ENCODE data around the gene STK11IP. TPM values are rescaled to one million over a fixed set of nuclear protein-coding genes. Genes with fewer than 3 reads are reported as not detected.

Gene STK11IP
- total and polyA plus RNA-seq, 2 donors (not counting 1 experiment from before 2014, with no cell fraction given) = 46.8 to 55.6 TPM

GRCh38 chr2:219645631-219646527 is 48.2 kb downstream of the STK11IP start:
- ATAC-seq (ENCODE audit: low read depth) (no peak), DNase-seq (no peak)
- Mint-ChIP-seq H3K4me1 (peaks cover 15% of the 10 kb centered on the region), H3K27ac (no peak overlapping the region), H3K9me3 (ENCODE audit: insufficient read depth) (no peaks in the 10 kb centered on the region), H3K27me3 (peaks cover 48% of the 10 kb centered on the region), H3K4me3 (no peak overlapping the region)
- Histone ChIP-seq H3K27me3 (replicated peaks in 1 of 4; ENCODE audit: control extremely low read depth in 1 of 4, control insufficient read depth in 3 of 4, insufficient read depth in 4 of 4, low read length in 3 of 4) (peaks cover 0 to 52% (median 22%) of the 10 kb centered on the region in 4 experiments), H3K4me3 (ENCODE audit: control extremely low read depth in 1 of 5, extremely low read depth in 1 of 5, insufficient read depth in 1 of 5, low read depth in 2 of 5, low read length in 4 of 5) (no peak overlapping the region), H3K27ac (ENCODE audit: low read length in 2 of 2) (no peak overlapping the region), H2AFZ (ENCODE audit: insufficient read depth, low read depth, low read length, poor library complexity, severe bottlenecking) (no peak overlapping the region), H3K9me3 (ENCODE audit: control extremely low read depth in 1 of 3, control insufficient read depth in 2 of 3, insufficient read depth in 1 of 3, low read length in 2 of 3) (no peaks in the 10 kb centered on the region), H3K79me2 (ENCODE audit: control insufficient read depth, insufficient read depth, low read length) (no peaks in the 10 kb centered on the region), H3K4me2 (replicated peaks; ENCODE audit: low read depth, low read length, poor library complexity, severe bottlenecking) (no peak overlapping the region), H3K4me1 (ENCODE audit: control insufficient read depth in 2 of 2, insufficient read depth in 2 of 2, low read length in 2 of 2) (peaks cover 8 to 17% of the 10 kb centered on the region in 2 donors), H3K9ac (ENCODE audit: low read length) (no peak overlapping the region), H3K36me3 (replicated peaks in 1 of 2; ENCODE audit: control extremely low read depth in 1 of 2, control insufficient read depth in 1 of 2, extremely low read depth in 1 of 2, insufficient read depth in 2 of 2, low read length in 1 of 2) (no peaks in the 10 kb centered on the region), H4K20me1 (ENCODE audit: control insufficient read depth, insufficient read depth, low read length, poor library complexity, severe bottlenecking) (no peaks in the 10 kb centered on the region)
- intact Hi-C loops (cut with micrococcal nuclease) = no loop called here
- TF ChIP-seq CTCF (IDR thresholded peaks at IDR 0.05) (no peak), EZH2 (IDR thresholded peaks at IDR 0.05; ENCODE audit: borderline replicate concordance, insufficient read depth, low read depth, low read length, poor library complexity, severe bottlenecking) (no peak)
- ChIA-PET CTCF (interaction anchor here (1.0 kb wide), 1 partner anchor 48 kb away, joined by 4 read pairs; the partner anchor contains the start of gene STK11IP), POLR2A (interaction anchor here (0.5 kb wide), 1 partner anchor 39 kb away, joined by 6 read pairs; no protein-coding TSS in a partner anchor)
- WGBS (ENCODE audit: insufficient coverage) = 88% methylated on average over 9 of the region's 12 CpGs

- Histone ChIP-seq H3K9ac (ENCODE audit: low read length) (no peak overlapping the region), H3K9me3 (ENCODE audit: control extremely low read depth in 1 of 3, control insufficient read depth in 2 of 3, insufficient read depth in 1 of 3, low read length in 2 of 3) (peaks cover 2 to 4% (median 3%) of the 10 kb centered on the region in 3 donors), H3K4me2 (replicated peaks; ENCODE audit: low read depth, low read length, poor library complexity, severe bottlenecking) (no peak overlapping the region), H4K20me1 (ENCODE audit: control insufficient read depth, insufficient read depth, low read length, poor library complexity, severe bottlenecking) (no peaks in the 10 kb centered on the region), H3K79me2 (ENCODE audit: control insufficient read depth, insufficient read depth, low read length) (no peaks in the 10 kb centered on the region), H3K4me3 (ENCODE audit: control extremely low read depth in 1 of 5, extremely low read depth in 1 of 5, insufficient read depth in 1 of 5, low read depth in 2 of 5, low read length in 4 of 5) (no peak overlapping the region), H3K27me3 (replicated peaks in 1 of 4; ENCODE audit: control extremely low read depth in 1 of 4, control insufficient read depth in 3 of 4, insufficient read depth in 4 of 4, low read length in 3 of 4) (peaks cover 0 to 54% (median 24%) of the 10 kb centered on the region in 4 experiments), H3K27ac (ENCODE audit: low read length in 2 of 2) (no peak overlapping the region), H3K36me3 (replicated peaks in 1 of 2; ENCODE audit: control extremely low read depth in 1 of 2, control insufficient read depth in 1 of 2, extremely low read depth in 1 of 2, insufficient read depth in 2 of 2, low read length in 1 of 2) (no peaks in the 10 kb centered on the region), H2AFZ (ENCODE audit: insufficient read depth, low read depth, low read length, poor library complexity, severe bottlenecking) (no peak overlapping the region), H3K4me1 (ENCODE audit: control insufficient read depth in 2 of 2, insufficient read depth in 2 of 2, low read length in 2 of 2) (peaks cover 2% of the 10 kb centered on the region in 2 donors)
- ChIA-PET POLR2A (no interaction called here), CTCF (no interaction called here)
- no peak overlapping the region for H3K4me3 Mint-ChIP-seq
- H3K27ac Mint-ChIP-seq = no peak overlapping the region
- DNase-seq (no peak), ATAC-seq (ENCODE audit: low read depth) (no peak)
- peaks cover 2% of the 10 kb centered on the region for H3K4me1 Mint-ChIP-seq
- peaks cover 5% of the 10 kb centered on the region for H3K9me3 Mint-ChIP-seq (ENCODE audit: insufficient read depth)
- H3K27me3 Mint-ChIP-seq = peaks cover 57% of the 10 kb centered on the region
- intact Hi-C loops (cut with micrococcal nuclease) = no loop called here
- TF ChIP-seq CTCF (IDR thresholded peaks at IDR 0.05) = no peak
- TF ChIP-seq EZH2 (IDR thresholded peaks at IDR 0.05; ENCODE audit: borderline replicate concordance, insufficient read depth, low read depth, low read length, poor library complexity, severe bottlenecking) = no peak
- no CpG with 5 or more reads among the region's 2 CpGs for WGBS (ENCODE audit: insufficient coverage)
Observed at GRCh38 chr2:219648176-219648575, 50.5 kb downstream of the STK11IP start.
